ENCODE measurements around the gene ARMC9.

- no peak for TF ChIP-seq POLR2AphosphoS5 (IDR thresholded peaks at IDR 0.05)
- no peak for TF ChIP-seq CTCF (IDR thresholded peaks at IDR 0.05)
- no peak for TF ChIP-seq POLR2A (IDR thresholded peaks at IDR 0.05)
Measured at GRCh38 chr2:231167745-231168459, 30.5 kb upstream of the ARMC9 start.

All from suprapubic skin (tissue), 4 donors.